D721Med (cell line): Measurements from ENCODE around the gene ZNF169.
"Not testable (repeated sequence)": the region's sequence is repeated elsewhere in the genome, so short reads cannot be mapped to it uniquely, and the experiment has no call there.

ENCODE experiments used
- DNase-seq: peaks from one replicate; pipeline ENCODE4 v3.0.0; 2011; ENCODE audit warnings: low spot score; ENCODE audit not compliant: insufficient read length
- FAIRE-seq: peaks from 2 replicates; lab custom pipeline; 2011; peaks lifted over from hg19 to GRCh38; lab: Jason Lieb, UNC
- CTCF ChIP-seq: IDR thresholded peaks from 2 replicates; pipeline ENCODE4 v1.5.1; 2012; ENCODE audit warnings: mild to moderate bottlenecking, control low read depth; ENCODE audit not compliant: insufficient read depth; ENCODE audit errors: missing control alignments

The ZNF169 gene

GRCh38 chr9:94289691-94290090 lies 30.6 kb downstream of the ZNF169 start:
- DNase-seq (no peak), FAIRE-seq (no peak)
- TF ChIP-seq CTCF = no peak

GRCh38 chr9:94298949-94299599 lies 40.0 kb downstream of the ZNF169 start:
- no peak for TF ChIP-seq CTCF
- FAIRE-seq (no peak), DNase-seq (no peak)

GRCh38 chr9:94300470-94301301 lies 41.6 kb downstream of the ZNF169 start:
- TF ChIP-seq CTCF = no peak
- FAIRE-seq = no peak
- no peak for DNase-seq

GRCh38 chr9:94301583-94301982 lies 42.5 kb downstream of the ZNF169 start:
- TF ChIP-seq CTCF = no peak
- FAIRE-seq (no peak), DNase-seq (no peak)

- DNase-seq (no peak), FAIRE-seq (no peak)
- no peak for TF ChIP-seq CTCF
Observed at GRCh38 chr9:94302426-94302825, 43.3 kb downstream of the ZNF169 start.

- TF ChIP-seq CTCF = no peak
- FAIRE-seq = no peak
Observed at GRCh38 chr9:94303321-94303720, 44.2 kb downstream of the ZNF169 start.

GRCh38 chr9:94315034-94315984 lies 56.2 kb downstream of the ZNF169 start:
- not testable (repeated sequence) for FAIRE-seq, DNase-seq

More at GRCh38 chr9:94303321-94303720, 44.2 kb downstream of the ZNF169 start:
- DNase-seq = no peak

GRCh38 chr9:94316236-94316635 lies 57.1 kb downstream of the ZNF169 start:
- not testable (repeated sequence) for DNase-seq, FAIRE-seq

GRCh38 chr9:94317949-94318657 lies 59.0 kb downstream of the ZNF169 start:
- DNase-seq, FAIRE-seq: not testable (repeated sequence)

GRCh38 chr9:94322342-94322940 lies 63.3 kb downstream of the ZNF169 start:
- not testable (repeated sequence) for DNase-seq, FAIRE-seq
